ENCODE data around the gene KCTD15. TPM values are rescaled to one million over a fixed set of nuclear protein-coding genes. Genes with fewer than 3 reads are reported as not detected.

Gene KCTD15
- total RNA-seq, 1 experiment from 2014 or later: 9.9 TPM

GRCh38 chr19:33752018-33752800 is 44.5 kb upstream of the KCTD15 start:
- no peak for TF ChIP-seq EZH2 (IDR thresholded peaks at IDR 0.05; ENCODE audit: borderline replicate concordance, low read depth, low read length, poor library complexity, severe bottlenecking)
- TF ChIP-seq, protein P1, sequence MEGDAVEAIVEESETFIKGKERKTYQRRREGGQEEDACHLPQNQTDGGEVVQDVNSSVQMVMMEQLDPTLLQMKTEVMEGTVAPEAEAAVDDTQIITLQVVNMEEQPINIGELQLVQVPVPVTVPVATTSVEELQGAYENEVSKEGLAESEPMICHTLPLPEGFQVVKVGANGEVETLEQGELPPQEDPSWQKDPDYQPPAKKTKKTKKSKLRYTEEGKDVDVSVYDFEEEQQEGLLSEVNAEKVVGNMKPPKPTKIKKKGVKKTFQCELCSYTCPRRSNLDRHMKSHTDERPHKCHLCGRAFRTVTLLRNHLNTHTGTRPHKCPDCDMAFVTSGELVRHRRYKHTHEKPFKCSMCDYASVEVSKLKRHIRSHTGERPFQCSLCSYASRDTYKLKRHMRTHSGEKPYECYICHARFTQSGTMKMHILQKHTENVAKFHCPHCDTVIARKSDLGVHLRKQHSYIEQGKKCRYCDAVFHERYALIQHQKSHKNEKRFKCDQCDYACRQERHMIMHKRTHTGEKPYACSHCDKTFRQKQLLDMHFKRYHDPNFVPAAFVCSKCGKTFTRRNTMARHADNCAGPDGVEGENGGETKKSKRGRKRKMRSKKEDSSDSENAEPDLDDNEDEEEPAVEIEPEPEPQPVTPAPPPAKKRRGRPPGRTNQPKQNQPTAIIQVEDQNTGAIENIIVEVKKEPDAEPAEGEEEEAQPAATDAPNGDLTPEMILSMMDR (conservative IDR thresholded peaks at IDR 0.05; ENCODE audit: low read depth, low read length): peak; percentile 34
- BruUV-seq (replicated peaks): no TSS peak
- H3K4me3 ChIP-seq (ENCODE audit: low read depth, low read length, poor library complexity, severe bottlenecking): no peak overlapping the region
- H3K9me3 ChIP-seq (ENCODE audit: low read depth, low read length, poor library complexity, severe bottlenecking): no peaks in the 10 kb centered on the region
- peak; percentile 22 for DNase-seq (ENCODE audit: low spot score)
- no peak overlapping the region for H3K27ac ChIP-seq (ENCODE audit: low read depth, low read length, poor library complexity, severe bottlenecking)
- intact Hi-C loops (cut with micrococcal nuclease; ENCODE audit: unreplicated experiment): no loop called here
- H3K36me3 ChIP-seq (ENCODE audit: insufficient read depth, low read length, poor library complexity, severe bottlenecking): no peaks in the 10 kb centered on the region
- H3K4me1 ChIP-seq (ENCODE audit: insufficient read depth, low read length, poor library complexity, severe bottlenecking): peaks cover 29% of the 10 kb centered on the region
- H3K27me3 ChIP-seq (replicated peaks; ENCODE audit: insufficient read depth, low read depth, low read length, poor library complexity): no peaks in the 10 kb centered on the region
- POLR2A ChIA-PET (ENCODE audit: low non-redundant PET): interaction anchor here (0.8 kb wide), 1 partner anchor 1555 kb away, joined by 12 read pairs; no protein-coding TSS in a partner anchor
- CTCF ChIA-PET: no interaction called here

DNA sequence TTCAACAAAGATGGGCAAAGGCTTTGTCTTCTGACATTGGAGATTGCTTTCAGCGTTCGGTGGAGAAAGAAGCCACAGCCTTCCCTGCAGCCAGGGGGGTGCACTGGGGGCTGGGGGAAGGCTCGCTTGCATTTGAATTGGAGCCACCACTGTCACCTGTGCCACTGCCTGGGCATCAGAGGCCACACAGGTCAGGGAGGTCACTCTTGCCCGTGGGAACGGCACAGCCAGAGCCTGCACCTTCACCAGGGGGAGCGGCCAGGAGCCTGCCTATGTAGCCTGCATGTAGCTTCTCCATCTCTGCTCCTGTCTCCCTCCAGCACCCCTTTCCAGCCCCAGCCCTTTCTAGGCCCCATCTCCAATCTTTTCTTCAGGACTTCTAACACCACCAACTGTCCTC is 43.7 kb upstream of the KCTD15 start:
- Histone ChIP-seq H3K27me3 (replicated peaks; ENCODE audit: insufficient read depth, low read depth, low read length, poor library complexity) (no peaks in the 10 kb centered on the region), H3K27ac (ENCODE audit: low read depth, low read length, poor library complexity, severe bottlenecking) (no peak overlapping the region), H3K36me3 (ENCODE audit: insufficient read depth, low read length, poor library complexity, severe bottlenecking) (no peaks in the 10 kb centered on the region), H3K4me1 (ENCODE audit: insufficient read depth, low read length, poor library complexity, severe bottlenecking) (peaks cover 29% of the 10 kb centered on the region), H3K9me3 (ENCODE audit: low read depth, low read length, poor library complexity, severe bottlenecking) (no peaks in the 10 kb centered on the region), H3K4me3 (ENCODE audit: low read depth, low read length, poor library complexity, severe bottlenecking) (no peak overlapping the region)
- no peak for DNase-seq (ENCODE audit: low spot score)
- ChIA-PET CTCF (no interaction called here), POLR2A (ENCODE audit: low non-redundant PET) (interaction anchor here (0.8 kb wide), 1 partner anchor 1556 kb away, joined by 12 read pairs; no protein-coding TSS in a partner anchor)
- no peak for TF ChIP-seq EZH2 (IDR thresholded peaks at IDR 0.05; ENCODE audit: borderline replicate concordance, low read depth, low read length, poor library complexity, severe bottlenecking)
- TF ChIP-seq, protein P1 (conservative IDR thresholded peaks at IDR 0.05; ENCODE audit: low read depth, low read length): no peak
- intact Hi-C loops (cut with micrococcal nuclease; ENCODE audit: unreplicated experiment): no loop called here
- no TSS peak for BruUV-seq (replicated peaks)

DNA sequence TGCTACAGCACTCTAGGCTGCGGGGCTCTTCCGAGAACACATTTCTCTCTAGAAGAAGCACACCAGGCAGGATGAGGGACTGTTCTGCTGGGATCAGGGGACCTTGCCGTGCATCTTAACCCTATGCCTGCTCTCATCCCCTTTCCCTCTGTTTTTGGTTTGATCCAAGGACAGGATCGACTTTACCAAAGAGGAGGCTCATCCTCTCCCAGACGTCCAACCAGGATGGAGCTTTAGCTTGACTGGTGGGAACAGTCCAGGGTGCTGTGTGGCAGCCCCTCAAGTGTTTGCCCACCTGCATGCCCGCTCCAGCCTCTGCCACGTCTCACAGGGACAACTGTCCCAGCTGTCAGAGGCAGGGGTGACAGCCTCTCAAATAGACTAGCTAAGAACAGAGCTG is 42.3 kb upstream of the KCTD15 start:
- no TSS peak for BruUV-seq (replicated peaks)
- Histone ChIP-seq H3K36me3 (ENCODE audit: insufficient read depth, low read length, poor library complexity, severe bottlenecking) (no peaks in the 10 kb centered on the region), H3K27ac (ENCODE audit: low read depth, low read length, poor library complexity, severe bottlenecking) (no peak overlapping the region), H3K27me3 (replicated peaks; ENCODE audit: insufficient read depth, low read depth, low read length, poor library complexity) (no peaks in the 10 kb centered on the region), H3K9me3 (ENCODE audit: low read depth, low read length, poor library complexity, severe bottlenecking) (no peaks in the 10 kb centered on the region), H3K4me1 (ENCODE audit: insufficient read depth, low read length, poor library complexity, severe bottlenecking) (peaks cover 29% of the 10 kb centered on the region), H3K4me3 (ENCODE audit: low read depth, low read length, poor library complexity, severe bottlenecking) (no peak overlapping the region)
- DNase-seq (ENCODE audit: low spot score): no peak
- TF ChIP-seq, protein P1 (conservative IDR thresholded peaks at IDR 0.05; ENCODE audit: low read depth, low read length): no peak
- TF ChIP-seq EZH2 (IDR thresholded peaks at IDR 0.05; ENCODE audit: borderline replicate concordance, low read depth, low read length, poor library complexity, severe bottlenecking): no peak
- intact Hi-C loops (cut with micrococcal nuclease; ENCODE audit: unreplicated experiment): no loop called here
- CTCF ChIA-PET: interaction anchor here (2.0 kb wide), 1 partner anchor 24 kb away, joined by 6 read pairs; no protein-coding TSS in a partner anchor
- POLR2A ChIA-PET (ENCODE audit: low non-redundant PET): no interaction called here
